Nephron (organoid): ENCODE results near the gene SERGEF.
"Not testable (repeated sequence)": the region's sequence is repeated elsewhere in the genome, so short reads cannot be mapped to it uniquely, and the experiment has no call there.

Experiments used
- H3K27ac Mint-ChIP-seq, 3 experiments: 2 replicates each; pipeline ENCODE4 v1.8.0; 2020; ENCODE audit warnings: mixed read lengths in 3 of 3, mild to moderate bottlenecking in 2 of 3, moderate library complexity in 1 of 3
- H3K27me3 Mint-ChIP-seq: 2 replicates; pipeline ENCODE4 v1.8.0; 2021; ENCODE audit warnings: low read depth, mild to moderate bottlenecking, moderate library complexity, mixed read lengths
- H3K36me3 Mint-ChIP-seq: 2 replicates; pipeline ENCODE4 v1.8.0; 2020; ENCODE audit warnings: low read depth, mixed read lengths
- H3K4me1 Mint-ChIP-seq: 2 replicates; pipeline ENCODE4 v1.8.0; 2020; ENCODE audit warnings: mixed read lengths
- H3K4me3 Mint-ChIP-seq, 3 experiments: 2 replicates each; pipeline ENCODE4 v1.8.0; 2020; ENCODE audit warnings: mild to moderate bottlenecking in 3 of 3, mixed read lengths in 3 of 3, moderate library complexity in 2 of 3
- H3K9me3 Mint-ChIP-seq: 2 replicates; pipeline ENCODE4 v1.8.0; 2020; ENCODE audit warnings: mixed read lengths
- CTCF ChIP-seq, 3 experiments: fragments of 200-600 bp; sonication (generic); IDR thresholded peaks; one replicate each; pipeline ENCODE4 v1.5.0; 2021; ENCODE audit warnings: antibody characterized with exemption in 3 of 3; ENCODE audit not compliant: unreplicated experiment in 3 of 3

SERGEF gene

GRCh38 chr11:17898782-17899181 is 114.1 kb downstream of the SERGEF start:
- Mint-ChIP-seq H3K27ac (no peak overlapping the region), H3K9me3 (no peaks in the 10 kb centered on the region), H3K27me3 (no peaks in the 10 kb centered on the region), H3K4me3 (no peak overlapping the region), H3K4me1 (peaks cover 16% of the 10 kb centered on the region), H3K36me3 (no peaks in the 10 kb centered on the region)
- no peak for TF ChIP-seq CTCF (IDR thresholded peaks at IDR 0.05; ENCODE audit: unreplicated experiment in 3 of 3)

- no peaks in the 10 kb centered on the region for H3K9me3 Mint-ChIP-seq
- no peaks in the 10 kb centered on the region for H3K27me3 Mint-ChIP-seq
- H3K27ac Mint-ChIP-seq, result no peak overlapping the region
- no peaks in the 10 kb centered on the region for H3K36me3 Mint-ChIP-seq
- no peak for TF ChIP-seq CTCF (IDR thresholded peaks at IDR 0.05; ENCODE audit: unreplicated experiment in 3 of 3)
- H3K4me1 Mint-ChIP-seq, result peaks cover 9% of the 10 kb centered on the region
- no peak overlapping the region for H3K4me3 Mint-ChIP-seq
Measured at GRCh38 chr11:17898071-17898470, 114.8 kb downstream of the SERGEF start.

DNA sequence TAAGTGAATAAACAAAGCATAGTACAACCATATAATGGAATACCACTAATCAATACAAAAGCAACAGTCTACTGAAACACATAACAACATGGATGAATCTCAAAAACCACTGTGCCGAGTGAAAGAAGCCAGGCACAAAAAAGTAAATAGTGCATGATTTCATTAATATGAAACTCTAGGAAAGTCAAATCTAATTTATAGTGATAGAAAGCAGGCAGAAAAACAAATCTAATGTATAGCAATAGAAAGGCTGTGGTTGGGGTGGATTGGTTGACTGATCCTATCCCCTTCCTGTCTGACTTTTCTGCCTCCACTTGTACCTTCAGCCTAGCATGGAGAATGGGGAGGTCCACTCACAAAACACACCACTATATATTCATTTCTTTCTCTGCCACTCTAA is 115.4 kb downstream of the SERGEF start:
- Mint-ChIP-seq H3K9me3 (no peaks in the 10 kb centered on the region), H3K36me3 (no peaks in the 10 kb centered on the region), H3K27me3 (no peaks in the 10 kb centered on the region), H3K27ac (no peak overlapping the region), H3K4me3 (no peak overlapping the region), H3K4me1 (peaks cover 6% of the 10 kb centered on the region)
- no peak for TF ChIP-seq CTCF (IDR thresholded peaks at IDR 0.05; ENCODE audit: unreplicated experiment in 3 of 3)

GRCh38 chr11:17896496-17897151 is 116.2 kb downstream of the SERGEF start:
- not testable (repeated sequence) for H3K4me3 Mint-ChIP-seq, H3K27me3 Mint-ChIP-seq, H3K9me3 Mint-ChIP-seq

GRCh38 chr11:17894929-17895658 is 117.8 kb downstream of the SERGEF start:
- no peaks in the 10 kb centered on the region for H3K36me3 Mint-ChIP-seq
- no peak overlapping the region for H3K4me3 Mint-ChIP-seq
- no peaks in the 10 kb centered on the region for H3K9me3 Mint-ChIP-seq
- TF ChIP-seq CTCF (IDR thresholded peaks at IDR 0.05; ENCODE audit: unreplicated experiment in 3 of 3), result no peak
- H3K4me1 Mint-ChIP-seq, result peaks cover 6% of the 10 kb centered on the region
- no peaks in the 10 kb centered on the region for H3K27me3 Mint-ChIP-seq
- H3K27ac Mint-ChIP-seq, result no peak overlapping the region

More at GRCh38 chr11:17896496-17897151, 116.2 kb downstream of the SERGEF start:
- not testable (repeated sequence) for H3K36me3 Mint-ChIP-seq, H3K4me1 Mint-ChIP-seq, H3K27ac Mint-ChIP-seq

DNA sequence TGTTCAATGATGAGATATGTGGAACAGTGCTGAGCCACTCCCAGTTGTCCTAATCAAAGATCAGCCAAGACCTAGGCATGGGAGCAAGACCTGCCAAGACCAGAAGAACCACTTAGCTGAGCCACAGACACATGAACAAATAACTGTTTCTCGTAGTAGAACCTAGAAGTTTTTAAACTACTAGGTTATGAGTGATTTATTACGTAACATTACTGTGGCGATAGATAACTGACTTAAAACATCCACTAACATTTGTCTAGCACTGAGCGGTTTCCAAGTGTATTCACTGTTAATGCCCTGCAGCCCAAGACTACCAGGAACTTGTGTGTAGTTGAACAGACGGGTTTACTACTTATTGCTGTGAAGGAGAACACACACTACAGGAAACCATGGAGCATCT is 120.4 kb downstream of the SERGEF start:
- no peak for TF ChIP-seq CTCF (IDR thresholded peaks at IDR 0.05; ENCODE audit: unreplicated experiment in 3 of 3)
- H3K4me3 Mint-ChIP-seq, result no peak overlapping the region
- no peaks in the 10 kb centered on the region for H3K27me3 Mint-ChIP-seq
- no peak overlapping the region for H3K27ac Mint-ChIP-seq
- no peaks in the 10 kb centered on the region for H3K36me3 Mint-ChIP-seq
- peaks cover 11% of the 10 kb centered on the region for H3K4me1 Mint-ChIP-seq
- no peaks in the 10 kb centered on the region for H3K9me3 Mint-ChIP-seq
